IPS-18c (cell line): ENCODE data around the gene GPD2.
"Not testable (repeated sequence)": the region's sequence is repeated elsewhere in the genome, so short reads cannot be mapped to it uniquely, and the experiment has no call there.

Experiments used
- H3K4me3 ChIP-seq: 2 replicates; pipeline ENCODE4 v1.7.0; 2013; ENCODE audit warnings: low read depth, mild to moderate bottlenecking, low read length, moderate library complexity; ENCODE audit not compliant: insufficient read depth
- H3K9me3 ChIP-seq: one replicate; pipeline ENCODE4 v1.6.1; 2013; ENCODE audit warnings: mild to moderate bottlenecking, low read length, moderate library complexity; ENCODE audit not compliant: control insufficient read depth, insufficient read depth

GPD2 gene

DNA sequence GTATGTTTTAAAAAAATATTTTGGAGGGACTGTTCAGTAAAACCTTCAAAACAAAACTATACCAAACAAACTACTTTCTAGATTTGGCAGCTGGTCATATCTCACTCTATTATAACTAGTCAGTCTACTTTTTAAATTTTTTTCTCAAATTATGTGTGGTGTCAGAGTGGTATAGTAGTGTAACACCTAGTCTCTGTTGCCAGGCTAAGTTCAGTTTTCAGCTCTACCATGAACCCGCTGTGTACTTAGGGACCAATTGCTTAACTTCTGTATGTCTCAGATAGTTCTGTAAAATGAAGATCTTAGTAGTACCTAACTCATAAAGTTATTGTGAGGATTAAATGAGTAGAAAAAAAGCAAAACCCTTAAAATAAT lies 54.3 kb downstream of the GPD2 start:
- Histone ChIP-seq H3K9me3 (no peaks in the 10 kb centered on the region), H3K4me3 (no peak overlapping the region)

DNA sequence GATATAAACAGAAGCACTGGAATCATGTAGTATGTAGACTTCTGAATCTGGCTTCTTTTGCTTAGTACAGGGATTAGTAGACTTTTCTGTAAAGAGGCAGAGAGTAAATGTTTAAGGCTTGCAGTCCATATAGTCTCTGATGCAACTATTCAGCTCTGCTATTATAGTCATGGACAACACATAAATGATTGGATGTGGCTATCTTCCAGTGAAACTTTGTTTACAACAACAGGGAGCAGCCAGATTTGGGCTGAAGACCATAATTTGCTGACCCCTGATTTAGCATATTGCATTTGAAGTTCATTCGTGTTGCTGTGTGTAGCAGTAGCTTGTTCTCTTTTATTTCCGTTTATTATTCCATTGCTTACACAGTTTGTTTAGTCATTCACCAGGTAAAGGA lies 55.0 kb downstream of the GPD2 start:
- H3K9me3 ChIP-seq, result no peaks in the 10 kb centered on the region
- no peak overlapping the region for H3K4me3 ChIP-seq

DNA sequence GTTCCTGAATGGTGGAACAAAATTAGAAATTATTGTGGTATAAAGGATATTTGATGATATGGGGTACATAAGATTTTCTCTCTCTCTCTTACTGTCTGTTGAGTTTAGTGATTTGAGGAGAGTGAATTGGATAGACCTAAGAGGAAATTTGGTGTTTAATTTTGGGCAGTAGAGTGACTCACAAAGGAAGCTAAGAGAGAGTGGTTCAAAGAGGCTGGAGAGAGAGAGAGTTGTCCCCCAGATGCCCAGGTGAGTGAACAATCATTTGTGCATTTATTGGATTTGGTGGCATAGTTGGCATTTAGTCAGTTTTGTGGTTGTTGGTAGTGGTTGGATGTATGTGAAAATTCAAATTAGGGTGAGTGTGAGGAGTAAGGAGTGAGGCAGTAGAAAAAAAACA lies 56.8 kb downstream of the GPD2 start:
- Histone ChIP-seq H3K4me3 (no peak overlapping the region), H3K9me3 (no peaks in the 10 kb centered on the region)

DNA sequence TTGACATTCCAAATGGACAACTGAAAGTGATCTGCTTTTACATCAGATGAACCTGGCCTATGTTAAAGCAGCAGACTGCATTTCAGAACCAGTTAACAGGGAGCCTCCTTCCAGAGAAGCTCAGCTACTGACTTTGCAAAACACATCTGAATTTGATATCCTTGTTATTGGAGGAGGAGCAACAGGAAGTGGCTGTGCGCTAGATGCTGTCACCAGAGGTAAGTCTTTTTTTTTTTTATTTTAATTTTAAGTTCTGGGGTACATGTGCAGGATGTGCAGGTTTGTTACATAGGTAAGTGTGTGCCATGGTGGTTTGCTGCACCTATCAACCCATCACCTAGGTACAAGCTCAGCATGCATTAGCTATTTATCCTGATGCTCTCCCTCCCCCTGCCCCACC lies 59.8 kb downstream of the GPD2 start:
- H3K4me3 ChIP-seq, H3K9me3 ChIP-seq: not testable (repeated sequence)

DNA sequence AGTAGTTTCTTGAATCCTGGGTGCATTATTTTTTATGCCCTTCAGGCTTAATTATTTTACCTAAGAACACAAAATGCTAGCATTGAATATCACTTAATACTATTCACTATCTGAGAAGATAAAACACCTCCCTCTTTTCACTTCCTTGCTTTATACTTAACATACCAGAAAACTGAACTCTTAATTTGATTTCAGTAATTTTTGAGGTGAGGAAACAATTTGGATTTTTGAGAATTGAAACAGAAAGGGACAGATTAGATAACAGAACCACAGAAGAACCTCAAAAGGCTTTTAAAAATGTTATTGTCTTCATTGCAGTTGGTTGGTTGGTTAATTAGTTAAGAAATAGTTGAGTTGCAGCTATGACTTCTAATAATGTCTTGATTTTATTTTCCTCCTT lies 69.5 kb downstream of the GPD2 start:
- no peak overlapping the region for H3K4me3 ChIP-seq
- no peaks in the 10 kb centered on the region for H3K9me3 ChIP-seq

DNA sequence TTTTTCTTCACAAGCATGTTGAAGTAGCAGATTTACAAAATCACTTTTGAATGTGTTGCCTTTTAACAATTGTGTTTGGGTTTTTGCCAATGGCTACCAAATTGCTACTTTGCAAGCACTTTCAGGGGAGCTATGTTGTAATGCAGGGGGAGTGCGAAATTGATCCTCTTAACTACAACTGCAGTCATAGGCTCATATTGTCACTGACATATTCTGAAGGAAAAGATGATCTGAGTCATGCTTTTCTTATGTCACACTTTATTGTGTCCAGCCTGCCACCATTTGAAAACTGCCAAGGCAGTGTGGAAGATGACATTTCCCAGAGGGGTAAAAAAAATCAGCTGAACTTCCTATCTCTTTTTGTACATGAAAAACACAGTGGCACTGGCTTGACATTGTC lies 74.9 kb downstream of the GPD2 start:
- Histone ChIP-seq H3K4me3 (no peak overlapping the region), H3K9me3 (no peaks in the 10 kb centered on the region)

DNA sequence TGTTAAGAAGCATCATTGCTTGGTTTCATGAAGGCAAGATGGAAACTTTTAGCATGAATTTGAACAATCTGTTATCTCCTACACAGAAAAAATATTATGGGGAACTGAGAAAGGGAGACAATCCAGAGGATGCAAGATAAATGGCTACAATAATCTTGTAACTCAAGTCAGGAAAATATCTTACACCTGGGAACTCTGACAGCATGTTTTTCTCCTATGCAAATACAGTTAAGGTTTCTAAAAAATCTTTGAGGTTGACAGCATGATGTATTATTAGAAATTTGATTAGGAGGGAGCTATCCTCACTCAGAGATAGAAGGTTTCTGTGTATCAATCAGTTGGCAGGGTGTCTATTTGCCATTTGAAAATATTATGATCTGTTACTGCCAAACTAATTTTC lies 75.6 kb downstream of the GPD2 start:
- no peak overlapping the region for H3K4me3 ChIP-seq
- no peaks in the 10 kb centered on the region for H3K9me3 ChIP-seq

DNA sequence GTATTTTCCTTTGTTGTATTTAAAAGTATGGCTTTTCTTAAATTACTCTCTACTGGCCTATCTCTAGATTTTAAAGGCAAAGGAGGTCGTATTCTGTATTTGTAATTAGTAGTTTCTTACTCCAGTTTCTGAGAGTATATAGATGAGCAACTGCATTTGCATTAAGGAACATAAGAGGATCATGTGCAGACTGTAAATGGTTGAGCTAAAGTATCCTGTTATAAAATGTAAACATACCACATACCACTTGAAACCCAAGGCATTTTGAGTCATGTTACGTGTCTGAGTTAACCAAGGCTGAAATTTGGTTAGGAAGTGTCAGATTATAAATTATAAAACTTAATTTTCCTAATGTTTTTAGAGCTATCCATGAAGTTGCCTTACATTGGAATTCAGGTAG lies 76.3 kb downstream of the GPD2 start:
- Histone ChIP-seq H3K9me3 (no peaks in the 10 kb centered on the region), H3K4me3 (no peak overlapping the region)

DNA sequence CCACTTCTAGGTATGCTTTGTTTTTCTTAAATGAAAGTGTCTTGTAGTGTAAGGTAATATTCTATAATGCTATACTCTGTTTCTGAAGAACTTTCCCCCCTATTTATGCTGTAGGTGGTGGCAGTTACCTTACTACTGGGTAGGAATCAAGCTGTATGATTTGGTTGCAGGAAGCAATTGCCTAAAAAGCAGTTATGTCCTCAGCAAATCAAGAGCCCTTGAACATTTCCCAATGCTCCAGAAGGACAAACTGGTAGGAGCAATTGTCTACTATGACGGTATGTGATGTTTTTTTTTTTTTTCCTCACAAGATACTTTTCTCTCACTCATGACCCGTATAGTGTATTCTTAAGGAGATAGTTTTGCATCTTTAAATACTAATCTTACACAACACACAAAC lies 77.0 kb downstream of the GPD2 start:
- Histone ChIP-seq H3K4me3 (no peak overlapping the region), H3K9me3 (no peaks in the 10 kb centered on the region)

DNA sequence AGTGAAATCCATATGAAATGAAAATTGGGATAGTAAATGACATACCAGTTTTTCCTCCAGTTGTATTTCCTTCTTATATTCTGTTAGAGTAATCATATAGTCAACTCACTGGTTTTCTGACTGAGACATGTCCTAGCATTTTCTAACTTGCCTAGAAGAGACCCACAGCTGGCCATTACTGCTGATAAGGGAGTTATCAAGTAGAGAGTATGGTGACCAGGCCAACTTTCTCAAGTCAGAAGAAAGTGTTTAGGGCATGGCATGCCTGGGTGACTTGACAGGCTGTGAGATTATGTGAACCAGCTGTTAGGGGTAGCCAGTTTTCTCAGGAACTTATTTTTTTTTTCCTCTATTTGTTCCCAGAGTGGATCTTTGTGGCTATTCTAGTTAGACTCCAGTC lies 81.2 kb downstream of the GPD2 start:
- Histone ChIP-seq H3K9me3 (no peaks in the 10 kb centered on the region), H3K4me3 (no peak overlapping the region)

DNA sequence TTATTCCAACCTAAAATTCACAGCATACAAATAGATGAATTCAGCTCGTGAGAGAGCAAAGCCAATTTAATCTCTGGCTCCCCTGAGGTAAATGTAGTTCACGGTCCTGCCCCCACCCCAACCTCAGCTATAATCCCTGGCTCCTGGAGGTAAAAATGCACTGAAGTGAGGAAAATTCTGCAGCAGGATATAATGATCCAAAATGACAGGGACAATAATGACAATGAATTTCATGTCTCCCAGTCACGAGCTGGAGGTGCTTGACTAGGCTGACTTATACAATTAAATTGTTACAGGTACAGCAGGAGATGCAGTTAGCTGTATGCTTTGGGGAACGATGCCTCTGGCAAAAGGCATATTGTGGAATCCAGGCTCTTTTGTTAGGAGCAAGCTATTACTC lies 82.0 kb downstream of the GPD2 start:
- Histone ChIP-seq H3K9me3 (no peaks in the 10 kb centered on the region), H3K4me3 (no peak overlapping the region)

DNA sequence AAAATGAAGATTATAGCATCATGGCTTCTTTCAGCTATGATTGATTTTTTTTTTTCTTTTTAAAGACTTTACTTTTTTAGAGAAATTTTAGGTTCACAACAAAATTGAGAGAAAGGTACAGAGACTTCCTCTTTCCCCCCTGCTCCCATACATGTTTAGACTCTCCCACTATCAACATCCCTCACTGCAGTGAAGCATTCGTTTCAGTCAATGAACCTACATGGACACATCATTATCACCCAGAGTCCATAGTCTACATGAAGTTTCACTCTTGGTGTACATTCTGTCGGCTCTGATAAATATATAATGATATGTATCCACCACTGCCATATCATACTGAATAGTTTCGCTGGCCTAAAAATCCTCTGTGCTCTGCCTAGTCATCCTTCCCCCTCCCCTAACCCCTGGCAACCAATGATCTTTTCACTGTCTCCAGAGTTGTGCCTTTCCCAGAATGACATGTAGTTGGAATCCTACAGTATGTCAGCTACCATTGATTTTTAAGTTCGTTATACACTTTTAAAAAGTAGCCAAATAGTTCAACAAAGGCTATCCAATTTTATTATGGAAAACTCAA lies 86.8 kb downstream of the GPD2 start:
- H3K4me3 ChIP-seq, result no peak overlapping the region
- no peaks in the 10 kb centered on the region for H3K9me3 ChIP-seq

DNA sequence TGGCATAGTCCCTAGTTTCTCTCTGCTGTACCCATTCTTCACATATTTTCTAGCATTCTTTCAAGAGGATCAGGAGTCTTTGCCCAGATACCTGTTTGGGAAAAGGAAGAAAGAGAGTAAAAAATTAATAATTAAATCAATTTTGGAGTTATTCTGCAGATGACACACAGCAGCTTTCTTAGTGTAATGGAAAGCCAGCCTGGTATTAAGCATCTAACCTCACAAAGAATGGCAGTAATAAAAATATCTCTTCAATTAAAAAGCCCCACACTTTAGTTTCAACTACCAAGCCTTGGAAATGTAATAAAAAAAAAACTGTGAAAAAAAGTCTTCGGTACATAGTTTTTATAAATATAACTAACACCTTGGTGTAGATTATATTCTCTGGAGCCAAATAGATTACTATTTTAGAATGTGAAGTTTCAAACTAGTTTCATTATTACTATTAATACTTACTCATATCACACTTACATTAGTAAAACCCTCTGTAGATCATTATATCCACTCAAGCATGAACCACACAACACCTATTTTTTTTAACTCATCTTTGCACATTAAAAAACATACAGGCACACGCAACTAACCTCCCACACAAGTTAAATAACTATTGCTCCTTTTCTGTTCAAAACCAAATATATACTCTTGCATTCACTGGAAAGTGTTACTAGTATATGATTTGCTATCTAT lies 90.9 kb downstream of the GPD2 start:
- H3K9me3 ChIP-seq, result no peaks in the 10 kb centered on the region
- H3K4me3 ChIP-seq, result no peak overlapping the region

DNA sequence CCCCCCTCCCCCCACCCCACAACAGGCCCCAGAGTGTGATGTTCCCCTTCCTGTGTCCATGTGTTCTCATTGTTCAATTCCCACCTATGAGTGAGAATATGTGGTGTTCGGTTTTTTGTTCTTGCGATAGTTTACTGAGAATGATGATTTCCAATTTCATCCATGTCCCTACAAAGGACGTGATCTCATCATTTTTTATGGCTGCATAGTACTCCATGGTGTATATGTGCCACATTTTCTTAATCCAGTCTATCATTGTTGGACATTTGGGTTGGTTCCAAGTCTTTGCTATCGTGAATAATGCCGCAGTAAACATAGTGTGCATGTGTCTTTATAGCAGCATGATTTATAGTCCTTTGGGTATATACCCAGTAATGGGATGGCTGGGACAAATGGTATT lies 92.4 kb downstream of the GPD2 start:
- not testable (repeated sequence) for H3K4me3 ChIP-seq, H3K9me3 ChIP-seq

DNA sequence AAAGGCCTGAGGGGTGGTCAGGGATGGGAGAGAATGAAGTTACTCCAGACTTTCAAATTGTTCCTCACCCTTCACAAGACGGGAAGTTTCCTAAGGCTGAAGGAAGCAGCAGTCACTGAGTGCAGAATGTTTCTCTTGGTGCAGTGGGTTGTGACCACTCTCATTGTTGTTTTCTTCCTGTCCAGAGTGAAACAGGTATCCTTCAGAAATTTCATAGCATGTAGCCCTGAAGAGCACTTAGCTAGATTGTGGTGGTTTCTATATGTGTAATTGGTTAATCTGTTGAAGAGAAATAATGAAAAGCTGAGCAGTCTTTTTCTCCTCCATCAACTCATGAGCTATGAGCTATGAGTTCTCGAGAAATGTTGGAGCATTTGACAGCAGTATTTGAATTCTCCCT lies 96.8 kb downstream of the GPD2 start:
- Histone ChIP-seq H3K9me3 (no peaks in the 10 kb centered on the region), H3K4me3 (no peak overlapping the region)

DNA sequence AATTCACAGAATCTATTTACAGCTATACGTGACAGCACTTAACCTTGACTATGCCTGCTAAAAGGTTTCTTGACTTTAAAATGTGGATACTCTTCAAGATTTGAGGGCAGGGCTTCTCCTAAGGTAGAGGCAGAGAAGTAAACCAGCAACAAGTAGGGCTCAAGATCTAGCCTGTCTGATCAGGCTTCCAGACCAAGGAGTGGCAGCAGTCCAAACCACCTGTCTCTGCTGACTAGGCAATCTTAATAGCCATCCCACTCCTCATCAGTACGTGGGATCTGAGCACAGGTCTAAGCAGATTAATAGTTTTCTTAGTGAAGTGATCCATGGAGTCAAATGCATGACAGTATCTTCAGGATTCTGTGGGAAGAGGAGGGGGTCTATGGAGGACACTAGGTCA lies 100.4 kb downstream of the GPD2 start:
- Histone ChIP-seq H3K4me3 (no peak overlapping the region), H3K9me3 (no peaks in the 10 kb centered on the region)

DNA sequence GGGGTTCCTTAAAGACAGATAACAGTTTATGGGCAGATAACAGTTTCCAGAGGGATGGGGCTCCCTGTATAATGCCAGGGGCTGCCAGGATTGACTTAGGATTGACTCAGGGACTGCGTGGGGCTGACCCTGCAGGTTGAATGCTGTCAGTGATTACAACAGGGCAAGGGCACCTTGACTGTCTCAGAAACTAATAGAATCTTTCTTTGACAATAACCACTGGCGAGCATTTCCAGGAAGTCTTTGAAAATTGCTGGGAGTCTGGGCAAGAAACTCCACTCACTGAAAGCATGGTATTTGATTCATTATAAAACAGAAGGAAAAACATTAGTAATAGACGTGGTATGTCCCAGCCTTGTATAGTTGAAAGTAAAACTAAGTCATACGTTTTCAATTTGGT lies 101.0 kb downstream of the GPD2 start:
- H3K4me3 ChIP-seq, result no peak overlapping the region
- H3K9me3 ChIP-seq, result no peaks in the 10 kb centered on the region

DNA sequence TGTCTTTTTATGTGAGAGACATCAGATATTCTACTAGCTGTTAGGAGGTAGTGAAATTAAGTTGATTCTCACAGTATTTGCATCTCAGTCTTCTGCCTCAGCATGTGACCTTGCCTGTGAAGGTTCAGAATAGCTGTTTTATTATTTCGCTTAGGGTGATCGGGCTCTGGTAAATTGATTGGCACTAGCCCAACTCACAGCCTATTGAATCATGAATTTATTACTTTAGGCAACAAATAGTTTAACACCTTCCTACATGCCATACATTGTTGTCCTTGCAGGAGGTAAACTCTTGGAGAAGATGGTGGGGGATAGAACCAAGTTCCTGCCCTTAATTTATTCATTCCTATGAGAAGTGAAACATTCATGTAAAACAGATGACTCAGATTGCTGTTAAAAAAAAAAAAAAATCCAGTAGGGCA lies 101.9 kb downstream of the GPD2 start:
- no peaks in the 10 kb centered on the region for H3K9me3 ChIP-seq
- H3K4me3 ChIP-seq, result no peak overlapping the region
